Measurements from ENCODE around the gene CXXC4. TPM values are rescaled to one million over a fixed set of nuclear protein-coding genes. Genes with fewer than 3 reads are reported as not detected.

The CXXC4 gene
- total RNA-seq, 1 donor from 2014 or later = 18.9 TPM

- no peaks in the 10 kb centered on the region for H3K9me3 Mint-ChIP-seq
Measured at GRCh38 chr4:104470770-104471169, 23.9 kb downstream of the CXXC4 start.

GRCh38 chr4:104469794-104470193, 24.9 kb downstream of the CXXC4 start:
- TF ChIP-seq CTCF (conservative IDR thresholded peaks at IDR 0.05) = no peak
- Mint-ChIP-seq H3K4me1 (peaks cover 3% of the 10 kb centered on the region), H3K4me3 (no peak overlapping the region), H3K27ac (ENCODE audit: unreplicated experiment) (no peak overlapping the region), H3K27me3 (ENCODE audit: low read depth) (no peaks in the 10 kb centered on the region), H3K36me3 (ENCODE audit: low read depth) (no peaks in the 10 kb centered on the region), H3K9me3 (no peaks in the 10 kb centered on the region)
- no peak for DNase-seq (ENCODE audit: low read depth, low spot score)

More at GRCh38 chr4:104470770-104471169, 23.9 kb downstream of the CXXC4 start:
- no peak overlapping the region for H3K4me3 Mint-ChIP-seq
- DNase-seq (ENCODE audit: low read depth, low spot score) = no peak
- no peaks in the 10 kb centered on the region for H3K36me3 Mint-ChIP-seq (ENCODE audit: low read depth)
- no peak for TF ChIP-seq CTCF (conservative IDR thresholded peaks at IDR 0.05)
- peak overlapping the region; percentile 57 for H3K27ac Mint-ChIP-seq (ENCODE audit: unreplicated experiment)
- H3K4me1 Mint-ChIP-seq = peaks cover 7% of the 10 kb centered on the region
- H3K27me3 Mint-ChIP-seq (ENCODE audit: low read depth) = no peaks in the 10 kb centered on the region

GRCh38 chr4:104465619-104466018, 29.1 kb downstream of the CXXC4 start:
- no peak overlapping the region for H3K4me3 Mint-ChIP-seq
- no peak overlapping the region for H3K27ac Mint-ChIP-seq (ENCODE audit: unreplicated experiment)
- no peaks in the 10 kb centered on the region for H3K9me3 Mint-ChIP-seq
- no peaks in the 10 kb centered on the region for H3K27me3 Mint-ChIP-seq (ENCODE audit: low read depth)
- DNase-seq (ENCODE audit: low read depth, low spot score) = no peak
- peaks cover under 1% of the 10 kb centered on the region for H3K4me1 Mint-ChIP-seq
- TF ChIP-seq CTCF (conservative IDR thresholded peaks at IDR 0.05) = no peak
- H3K36me3 Mint-ChIP-seq (ENCODE audit: low read depth) = no peaks in the 10 kb centered on the region

- no peak overlapping the region for H3K27ac Mint-ChIP-seq (ENCODE audit: unreplicated experiment)
- no peak overlapping the region for H3K4me3 Mint-ChIP-seq
- H3K4me1 Mint-ChIP-seq = no peaks in the 10 kb centered on the region
- H3K27me3 Mint-ChIP-seq (ENCODE audit: low read depth) = no peaks in the 10 kb centered on the region
- DNase-seq (ENCODE audit: low read depth, low spot score) = no peak
- no peak for TF ChIP-seq CTCF (conservative IDR thresholded peaks at IDR 0.05)
- H3K36me3 Mint-ChIP-seq (ENCODE audit: low read depth) = no peaks in the 10 kb centered on the region
- no peaks in the 10 kb centered on the region for H3K9me3 Mint-ChIP-seq
Measured at GRCh38 chr4:104465201-104465600, 29.5 kb downstream of the CXXC4 start.

- Mint-ChIP-seq H3K4me3 (no peak overlapping the region), H3K27ac (ENCODE audit: unreplicated experiment) (no peak overlapping the region), H3K9me3 (no peaks in the 10 kb centered on the region), H3K27me3 (ENCODE audit: low read depth) (no peaks in the 10 kb centered on the region), H3K36me3 (ENCODE audit: low read depth) (no peaks in the 10 kb centered on the region), H3K4me1 (no peaks in the 10 kb centered on the region)
- no peak for TF ChIP-seq CTCF (conservative IDR thresholded peaks at IDR 0.05)
- DNase-seq (ENCODE audit: low read depth, low spot score) = no peak
Measured at GRCh38 chr4:104462641-104463040, 32.1 kb downstream of the CXXC4 start.

All from neural crest cell (in vitro differentiated cells).